ENCODE data around the gene BLOC1S1. TPM values are rescaled to one million over a fixed set of nuclear protein-coding genes. Genes with fewer than 3 reads are reported as not detected.

The BLOC1S1 gene
- total and polyA plus RNA-seq, 10 of the 15 experiments (the other 5 are each of a cell fraction or from before 2014, with no cell fraction given), result 126 to 285 (median 166) TPM

DNA sequence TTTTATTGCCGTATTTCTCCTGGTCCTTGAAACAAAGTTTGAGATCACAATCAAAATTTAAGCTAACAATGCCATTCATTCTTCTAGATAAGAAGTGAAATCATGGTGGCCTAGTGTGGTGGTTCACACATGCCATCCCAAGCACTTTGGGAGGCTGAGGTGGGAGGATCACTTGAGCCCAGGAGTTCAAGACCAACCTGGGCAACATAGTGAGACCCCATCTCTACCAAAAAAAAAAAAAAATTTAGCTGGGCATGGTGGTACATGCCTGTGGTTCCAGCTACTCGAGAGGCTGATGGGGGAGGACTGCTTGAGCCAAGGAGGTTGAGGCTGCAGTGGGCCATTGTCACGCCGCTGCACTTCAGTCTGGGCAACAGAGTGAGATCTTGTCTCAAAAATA is 51.3 kb downstream of the BLOC1S1 start (continued):
- TF ChIP-seq ZNF592 (IDR thresholded peaks at IDR 0.05), result no peak
- no peak for TF ChIP-seq MYC (IDR thresholded peaks at IDR 0.05; ENCODE audit: insufficient read depth, insufficient read length, insufficient replicate concordance, low read length, severe bottlenecking)
- no peak for TF ChIP-seq EED (IDR thresholded peaks at IDR 0.05; ENCODE audit: low read depth)
- TF ChIP-seq NFYA (IDR thresholded peaks at IDR 0.05; ENCODE audit: borderline replicate concordance, low read depth, low read length), result no peak
- TF ChIP-seq PRDM15 (CRISPR knock-in tag; IDR thresholded peaks at IDR 0.05), result no peak
- TF ChIP-seq CREB1 (IDR thresholded peaks at IDR 0.05; ENCODE audit: low read depth), result no peak
- TF ChIP-seq MTA2 (IDR thresholded peaks at IDR 0.05; ENCODE audit: low read depth), result no peak
- TF ChIP-seq CEBPB (IDR thresholded peaks at IDR 0.05; ENCODE audit: borderline replicate concordance in 1 of 2, low read depth in 2 of 2, low read length in 2 of 2), result no peak
- TF ChIP-seq BCLAF1 (IDR thresholded peaks at IDR 0.05), result no peak
- no peak for TF ChIP-seq JUNB (IDR thresholded peaks at IDR 0.05)

Small RNA genes lying within 50 kb of the gene (small RNA-seq; reads per million reads assigned to genes)
- not detected for gene AC009779.1
- not detected for gene RF00017

Other genes starting within 250 kb of the BLOC1S1 start
Only the 7 nearest of the 16 such genes appear.
- gene OR10P1, start 79.2 kb upstream of the BLOC1S1 start, total RNA-seq (2014; rRNA removed), result not detected in 2 replicates
- gene OR10P1, start 79.2 kb upstream of the BLOC1S1 start, total RNA-seq (2014; rRNA removed; fragmentation: Illumina TruSeq; extraction: Trizol), result not detected in 2 replicates
- not detected in 2 replicates for gene OR10P1, start 79.2 kb upstream of the BLOC1S1 start, total RNA-seq (2021)
- gene OR10P1, start 79.2 kb upstream of the BLOC1S1 start, polyA plus RNA-seq (2011; rRNA removed), result not detected in 2 replicates
- gene OR10P1, start 79.2 kb upstream of the BLOC1S1 start, polyA plus RNA-seq (2014; fragmentation: Illumina TruSeq; extraction: Trizol), result not detected in 2 replicates
- gene OR10P1, start 79.2 kb upstream of the BLOC1S1 start, polyA plus RNA-seq (2014; fragmentation: Nextera tagmentation; extraction: Ambion mirVana), result not detected
- gene OR10P1, start 79.2 kb upstream of the BLOC1S1 start, polyA plus RNA-seq (2014; rRNA removed), result not detected in 2 replicates
- not detected for gene OR10P1, start 79.2 kb upstream of the BLOC1S1 start, polyA plus RNA-seq (2016; fragmentation: Nextera tagmentation; extraction: Ambion mirVana)
- gene ITGA7, start 8.1 kb upstream of the BLOC1S1 start, total RNA-seq (2014; rRNA removed), result 2.5 and 2.6 TPM in 2 replicates
- 0.69 and 1.0 TPM in 2 replicates for gene ITGA7, start 8.1 kb upstream of the BLOC1S1 start, total RNA-seq (2014; rRNA removed; fragmentation: Illumina TruSeq; extraction: Trizol)
- 2.8 and 3.8 TPM in 2 replicates for gene ITGA7, start 8.1 kb upstream of the BLOC1S1 start, total RNA-seq (2021)
- gene ITGA7, start 8.1 kb upstream of the BLOC1S1 start, polyA plus RNA-seq (2011; rRNA removed), result 3.4 and 5.1 TPM in 2 replicates
- gene ITGA7, start 8.1 kb upstream of the BLOC1S1 start, polyA plus RNA-seq (2014; fragmentation: Illumina TruSeq; extraction: Trizol), result 1.4 TPM in 1 of 2 replicates, not detected in the other
- gene ITGA7, start 8.1 kb upstream of the BLOC1S1 start, polyA plus RNA-seq (2014; fragmentation: Nextera tagmentation; extraction: Ambion mirVana), result under 1 TPM; 0.18 to 0.39 TPM
- gene ITGA7, start 8.1 kb upstream of the BLOC1S1 start, polyA plus RNA-seq (2014; rRNA removed), result 2.6 and 4.4 TPM in 2 replicates
- 1 to 10 TPM; 1.4 to 1.6 TPM for gene ITGA7, start 8.1 kb upstream of the BLOC1S1 start, polyA plus RNA-seq (2016; fragmentation: Nextera tagmentation; extraction: Ambion mirVana)
- 6.4 and 8.2 TPM in 2 replicates for gene RDH5, start 4.3 kb downstream of the BLOC1S1 start, total RNA-seq (2014; rRNA removed)
- 5.7 and 6.7 TPM in 2 replicates for gene RDH5, start 4.3 kb downstream of the BLOC1S1 start, total RNA-seq (2014; rRNA removed; fragmentation: Illumina TruSeq; extraction: Trizol)
- 5.8 and 8.4 TPM in 2 replicates for gene RDH5, start 4.3 kb downstream of the BLOC1S1 start, total RNA-seq (2021)
- gene RDH5, start 4.3 kb downstream of the BLOC1S1 start, polyA plus RNA-seq (2011; rRNA removed), result 7.0 and 7.8 TPM in 2 replicates
- gene RDH5, start 4.3 kb downstream of the BLOC1S1 start, polyA plus RNA-seq (2014; fragmentation: Illumina TruSeq; extraction: Trizol), result 5.5 and 7.6 TPM in 2 replicates
- 1 to 10 TPM; 2.6 to 3.1 TPM for gene RDH5, start 4.3 kb downstream of the BLOC1S1 start, polyA plus RNA-seq (2014; fragmentation: Nextera tagmentation; extraction: Ambion mirVana)
- gene RDH5, start 4.3 kb downstream of the BLOC1S1 start, polyA plus RNA-seq (2014; rRNA removed), result 11.6 and 11.9 TPM in 2 replicates
- gene RDH5, start 4.3 kb downstream of the BLOC1S1 start, polyA plus RNA-seq (2016; fragmentation: Nextera tagmentation; extraction: Ambion mirVana), result 1 to 10 TPM; 5.8 to 7.1 TPM
- 147 and 163 TPM in 2 replicates for gene CD63, start 13.0 kb downstream of the BLOC1S1 start, total RNA-seq (2014; rRNA removed)
- 165 and 171 TPM in 2 replicates for gene CD63, start 13.0 kb downstream of the BLOC1S1 start, total RNA-seq (2014; rRNA removed; fragmentation: Illumina TruSeq; extraction: Trizol)
- 171 and 173 TPM in 2 replicates for gene CD63, start 13.0 kb downstream of the BLOC1S1 start, total RNA-seq (2021)
- gene CD63, start 13.0 kb downstream of the BLOC1S1 start, polyA plus RNA-seq (2011; rRNA removed), result 157 and 182 TPM in 2 replicates
- 142 and 156 TPM in 2 replicates for gene CD63, start 13.0 kb downstream of the BLOC1S1 start, polyA plus RNA-seq (2014; fragmentation: Illumina TruSeq; extraction: Trizol)
- gene CD63, start 13.0 kb downstream of the BLOC1S1 start, polyA plus RNA-seq (2014; fragmentation: Nextera tagmentation; extraction: Ambion mirVana), result 100 to 1,000 TPM; 194 to 220 TPM
- 166 and 193 TPM in 2 replicates for gene CD63, start 13.0 kb downstream of the BLOC1S1 start, polyA plus RNA-seq (2014; rRNA removed)
- gene CD63, start 13.0 kb downstream of the BLOC1S1 start, polyA plus RNA-seq (2016; fragmentation: Nextera tagmentation; extraction: Ambion mirVana), result 100 to 1,000 TPM; 200 to 209 TPM
- gene GDF11, start 27.1 kb downstream of the BLOC1S1 start, total RNA-seq (2014; rRNA removed), result 3.1 and 5.2 TPM in 2 replicates
- gene GDF11, start 27.1 kb downstream of the BLOC1S1 start, total RNA-seq (2014; rRNA removed; fragmentation: Illumina TruSeq; extraction: Trizol), result 3.4 and 3.9 TPM in 2 replicates
- gene GDF11, start 27.1 kb downstream of the BLOC1S1 start, total RNA-seq (2021), result 15.2 and 15.4 TPM in 2 replicates
- 3.7 and 5.8 TPM in 2 replicates for gene GDF11, start 27.1 kb downstream of the BLOC1S1 start, polyA plus RNA-seq (2011; rRNA removed)
- gene GDF11, start 27.1 kb downstream of the BLOC1S1 start, polyA plus RNA-seq (2014; fragmentation: Illumina TruSeq; extraction: Trizol), result 5.7 and 6.7 TPM in 2 replicates
- gene GDF11, start 27.1 kb downstream of the BLOC1S1 start, polyA plus RNA-seq (2014; fragmentation: Nextera tagmentation; extraction: Ambion mirVana), result 1 to 10 TPM; 1.5 to 1.6 TPM
- gene GDF11, start 27.1 kb downstream of the BLOC1S1 start, polyA plus RNA-seq (2014; rRNA removed), result 9.9 and 13.0 TPM in 2 replicates
- gene GDF11, start 27.1 kb downstream of the BLOC1S1 start, polyA plus RNA-seq (2016; fragmentation: Nextera tagmentation; extraction: Ambion mirVana), result under 1 TPM; 0.83 to 0.87 TPM
- gene SARNP, start 101.7 kb downstream of the BLOC1S1 start, total RNA-seq (2014; rRNA removed), result 79.9 and 105 TPM in 2 replicates
- 168 and 173 TPM in 2 replicates for gene SARNP, start 101.7 kb downstream of the BLOC1S1 start, total RNA-seq (2014; rRNA removed; fragmentation: Illumina TruSeq; extraction: Trizol)
- 77.6 and 88.0 TPM in 2 replicates for gene SARNP, start 101.7 kb downstream of the BLOC1S1 start, total RNA-seq (2021)
- 172 and 221 TPM in 2 replicates for gene SARNP, start 101.7 kb downstream of the BLOC1S1 start, polyA plus RNA-seq (2011; rRNA removed)
- gene SARNP, start 101.7 kb downstream of the BLOC1S1 start, polyA plus RNA-seq (2014; fragmentation: Illumina TruSeq; extraction: Trizol), result 222 and 297 TPM in 2 replicates
- gene SARNP, start 101.7 kb downstream of the BLOC1S1 start, polyA plus RNA-seq (2014; fragmentation: Nextera tagmentation; extraction: Ambion mirVana), result 100 to 1,000 TPM; 419 to 445 TPM
- gene SARNP, start 101.7 kb downstream of the BLOC1S1 start, polyA plus RNA-seq (2014; rRNA removed), result 113 and 170 TPM in 2 replicates
- gene SARNP, start 101.7 kb downstream of the BLOC1S1 start, polyA plus RNA-seq (2016; fragmentation: Nextera tagmentation; extraction: Ambion mirVana), result 100 to 1,000 TPM; 204 to 205 TPM
- gene ORMDL2, start 102.0 kb downstream of the BLOC1S1 start, total RNA-seq (2014; rRNA removed), result 26.0 and 33.5 TPM in 2 replicates
- gene ORMDL2, start 102.0 kb downstream of the BLOC1S1 start, total RNA-seq (2014; rRNA removed; fragmentation: Illumina TruSeq; extraction: Trizol), result 24.2 and 29.1 TPM in 2 replicates
- gene ORMDL2, start 102.0 kb downstream of the BLOC1S1 start, total RNA-seq (2021), result 33.7 and 37.6 TPM in 2 replicates
- 13.8 and 15.0 TPM in 2 replicates for gene ORMDL2, start 102.0 kb downstream of the BLOC1S1 start, polyA plus RNA-seq (2011; rRNA removed)
- 34.1 and 44.2 TPM in 2 replicates for gene ORMDL2, start 102.0 kb downstream of the BLOC1S1 start, polyA plus RNA-seq (2014; fragmentation: Illumina TruSeq; extraction: Trizol)
- gene ORMDL2, start 102.0 kb downstream of the BLOC1S1 start, polyA plus RNA-seq (2014; fragmentation: Nextera tagmentation; extraction: Ambion mirVana), result 100 to 1,000 TPM; 123 to 135 TPM
- gene ORMDL2, start 102.0 kb downstream of the BLOC1S1 start, polyA plus RNA-seq (2014; rRNA removed), result 24.3 and 27.5 TPM in 2 replicates
- gene ORMDL2, start 102.0 kb downstream of the BLOC1S1 start, polyA plus RNA-seq (2016; fragmentation: Nextera tagmentation; extraction: Ambion mirVana), result 10 to 100 TPM; 86.9 to 96.0 TPM

Measured in GM12878 (cell line).